GM18502 (cell line): ENCODE measurements around the gene ACTRT2.

Experiments
- ATAC-seq: cut with Tn5 transposase; IDR thresholded peaks from one replicate; pipeline ENCODE4 v1.9.1; 2021; ENCODE audit warnings: mild to moderate bottlenecking; ENCODE audit not compliant: unreplicated experiment, poor library complexity

ACTRT2 gene

DNA sequence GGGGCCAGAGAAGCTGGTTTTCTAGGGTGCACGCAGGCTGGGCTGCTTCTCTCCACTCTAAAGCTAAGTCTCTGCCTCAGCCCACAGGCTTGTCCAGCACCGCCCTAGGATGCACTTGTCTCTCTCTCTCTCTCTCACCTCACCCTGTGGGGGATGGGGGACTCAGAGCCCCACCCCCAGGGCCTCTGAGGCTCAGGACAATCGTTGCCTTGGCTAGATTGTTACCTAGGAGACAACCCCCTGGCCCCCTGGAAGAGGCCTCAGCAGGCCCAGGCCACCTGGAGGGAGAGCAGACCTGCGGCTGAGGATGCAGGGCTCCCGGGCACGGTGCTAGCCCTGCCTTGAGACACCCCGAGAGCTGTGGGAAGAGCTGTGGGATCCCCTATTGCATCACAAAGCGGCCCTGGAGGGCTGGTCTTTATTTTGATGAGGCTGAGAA is at the start of gene ACTRT2:
Gene ACTRT2 (plus strand): TSS at position 235 of the 439 bp plus-strand sequence. CDS start 220 bp downstream, outside the sequence.
- no peak for ATAC-seq

DNA sequence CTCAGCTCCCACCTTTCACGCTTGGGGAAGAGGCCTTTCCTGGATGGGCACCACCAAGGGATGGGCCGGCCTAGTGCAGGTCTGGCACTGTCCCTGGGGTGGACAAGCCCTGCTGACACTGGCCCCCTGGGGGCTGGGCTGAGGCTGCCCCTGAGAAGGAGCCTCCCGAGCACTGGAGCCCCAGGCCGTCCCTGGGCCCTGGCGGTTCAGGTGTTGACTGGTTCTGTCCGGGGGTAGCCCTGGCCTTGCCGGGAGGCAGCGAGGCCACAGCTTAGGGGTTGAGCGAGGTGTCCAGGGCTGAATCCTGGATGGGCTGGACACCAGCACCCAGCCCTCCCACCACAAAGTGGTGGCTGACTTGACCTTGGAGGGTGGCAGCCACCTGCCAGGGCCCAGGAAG is 49.7 kb upstream of the ACTRT2 start:
- ATAC-seq = no peak

DNA sequence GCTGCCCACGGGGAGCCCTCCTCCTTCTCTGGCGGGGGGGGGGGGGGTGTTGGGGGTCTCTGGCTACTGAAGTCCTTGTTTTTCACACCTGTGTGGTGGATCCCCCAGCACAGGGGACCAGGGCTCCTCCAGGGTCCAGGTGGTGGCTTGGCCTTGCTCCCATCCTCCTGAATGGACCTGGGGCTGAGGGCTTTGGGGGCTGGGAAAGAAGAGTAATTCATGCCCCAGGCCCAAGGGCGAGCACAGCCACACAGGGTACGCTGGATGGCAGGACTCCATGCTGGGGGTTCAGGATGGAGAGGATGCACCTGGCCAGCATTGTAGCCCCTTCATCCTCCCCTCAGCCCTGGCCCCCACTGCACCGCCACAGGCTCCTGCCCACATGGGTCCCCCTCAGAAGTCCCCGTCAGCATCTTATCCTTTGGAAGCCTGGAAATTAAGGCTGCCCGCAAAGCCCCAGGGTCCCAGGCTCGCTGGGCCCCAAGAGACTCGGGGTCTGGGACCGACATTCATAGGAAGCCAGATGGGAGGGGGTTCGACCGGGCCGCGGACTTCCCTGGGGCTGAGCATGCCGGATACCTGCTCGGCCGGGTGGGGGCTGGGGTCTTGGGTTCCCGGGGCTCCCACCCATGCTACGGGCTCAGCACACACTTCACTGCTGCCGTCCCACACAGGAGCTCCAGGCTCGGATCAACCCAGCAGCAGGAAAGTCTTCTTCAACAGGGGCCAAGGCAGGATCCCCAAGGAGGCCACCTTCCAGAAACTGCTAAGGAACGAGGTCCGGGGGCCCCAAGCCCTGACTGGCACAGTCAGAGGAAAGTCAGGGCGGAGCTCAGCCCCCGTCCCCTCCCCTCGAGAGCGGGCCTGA is 49.0 kb upstream of the ACTRT2 start:
- ATAC-seq = no peak

DNA sequence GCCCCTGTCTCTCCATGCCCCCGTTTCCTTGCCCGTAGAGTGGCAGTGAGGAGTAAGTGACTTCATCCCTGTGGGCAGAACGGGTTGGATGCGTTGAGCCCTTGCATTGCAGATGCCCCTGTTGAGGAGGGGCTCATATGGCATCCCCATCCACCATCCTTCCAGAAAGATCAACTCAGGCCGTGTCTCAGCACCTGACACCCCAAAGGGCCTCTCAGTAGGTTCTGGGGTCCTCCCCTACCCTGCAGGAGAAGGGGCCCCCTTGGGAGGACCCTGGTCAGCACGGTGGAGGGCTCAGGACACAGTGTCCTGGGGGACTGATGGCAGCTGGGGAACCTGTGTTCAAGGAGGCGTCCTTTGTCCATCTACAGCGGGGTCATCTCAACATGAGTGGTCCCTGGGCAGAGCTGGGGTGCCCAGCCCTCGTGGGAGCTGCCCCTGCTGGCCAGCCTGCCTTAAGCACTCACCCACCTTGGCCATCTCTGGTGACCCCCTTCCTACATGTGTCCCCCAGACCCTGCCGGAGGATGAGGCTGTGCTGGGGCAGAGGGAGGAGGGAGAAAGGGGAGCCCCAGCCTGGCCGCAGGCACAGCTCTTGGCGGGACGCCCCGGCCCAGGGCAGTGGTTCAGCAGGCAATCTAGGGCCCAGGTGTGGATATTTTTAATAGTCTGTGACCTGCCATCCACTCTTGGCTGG is 48.2 kb upstream of the ACTRT2 start:
- no peak for ATAC-seq

DNA sequence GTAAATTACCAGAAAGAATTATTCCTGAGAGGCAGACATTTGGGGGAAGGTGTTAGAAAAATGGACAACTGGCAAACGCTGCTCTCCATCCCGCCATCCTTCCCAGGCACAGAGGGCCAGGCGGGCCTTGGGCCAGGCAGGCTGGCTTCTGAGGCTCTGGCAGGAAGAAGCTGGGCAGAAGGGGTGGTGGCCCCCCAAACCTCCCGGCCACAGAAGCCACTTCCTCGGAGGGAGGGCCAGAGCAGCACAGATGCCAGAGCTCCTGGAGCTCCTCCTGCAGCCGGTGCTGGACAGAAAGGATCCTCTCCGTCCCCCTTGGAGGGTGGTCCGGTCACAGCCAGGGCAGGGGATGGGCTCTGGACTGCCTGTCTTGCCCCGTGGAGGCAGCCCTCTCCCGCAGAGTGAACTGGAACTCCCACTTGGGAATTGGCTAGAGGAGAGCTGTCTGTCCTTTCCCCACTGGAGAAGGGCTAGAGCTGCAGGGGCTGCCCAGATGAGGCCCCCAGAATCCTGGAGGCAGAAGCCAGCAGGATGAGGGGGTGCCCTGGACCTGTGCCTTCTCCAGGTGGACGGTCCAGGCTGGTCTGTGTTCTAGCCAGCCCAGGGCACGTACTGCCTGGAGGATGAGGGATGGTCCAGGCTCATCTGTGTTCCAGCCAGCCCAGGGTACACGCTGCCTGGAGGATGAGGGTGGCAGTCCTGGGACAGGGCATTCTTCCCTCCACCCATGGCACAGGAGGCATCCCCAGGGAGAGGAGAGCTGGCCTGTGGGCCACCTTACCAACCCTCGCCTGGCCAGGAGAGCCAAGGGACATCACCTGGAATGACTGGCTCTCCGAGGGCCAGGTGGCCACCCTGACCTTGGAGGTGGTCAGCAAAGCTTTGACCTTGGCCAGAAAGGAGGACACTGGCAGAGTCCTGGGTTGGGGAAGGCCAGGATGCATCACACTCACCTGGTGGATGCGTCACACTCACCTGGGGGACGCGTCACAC is 47.4 kb upstream of the ACTRT2 start:
- no peak for ATAC-seq

DNA sequence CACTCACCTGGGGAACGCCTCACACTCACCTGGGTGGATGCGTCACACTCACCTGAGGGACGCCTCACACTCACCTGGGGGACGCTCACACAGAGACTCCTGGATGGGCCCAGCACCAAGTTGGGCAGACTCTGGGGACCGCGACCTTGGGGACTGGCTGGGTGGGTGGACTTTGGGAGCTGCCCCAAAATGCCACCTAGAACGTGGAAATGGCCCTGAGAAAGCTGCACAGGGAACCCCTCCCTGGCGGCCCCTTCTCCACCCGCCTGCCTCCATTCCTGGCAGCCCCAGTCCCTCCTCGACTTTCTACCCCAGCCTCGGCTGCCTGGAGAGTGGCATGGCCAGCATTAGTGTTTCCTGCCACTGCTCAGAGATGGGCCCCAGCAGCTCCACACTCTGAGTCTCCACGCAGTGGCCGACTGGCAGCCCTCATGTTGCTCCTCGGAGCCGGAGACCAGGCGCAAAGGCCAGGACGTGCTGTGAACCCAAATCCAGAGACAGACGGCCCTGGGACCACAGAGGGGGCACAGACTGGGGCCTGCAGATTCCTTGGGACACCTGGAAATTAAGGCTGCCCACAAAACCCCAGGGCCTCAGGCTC is 46.5 kb upstream of the ACTRT2 start:
- ATAC-seq = no peak

DNA sequence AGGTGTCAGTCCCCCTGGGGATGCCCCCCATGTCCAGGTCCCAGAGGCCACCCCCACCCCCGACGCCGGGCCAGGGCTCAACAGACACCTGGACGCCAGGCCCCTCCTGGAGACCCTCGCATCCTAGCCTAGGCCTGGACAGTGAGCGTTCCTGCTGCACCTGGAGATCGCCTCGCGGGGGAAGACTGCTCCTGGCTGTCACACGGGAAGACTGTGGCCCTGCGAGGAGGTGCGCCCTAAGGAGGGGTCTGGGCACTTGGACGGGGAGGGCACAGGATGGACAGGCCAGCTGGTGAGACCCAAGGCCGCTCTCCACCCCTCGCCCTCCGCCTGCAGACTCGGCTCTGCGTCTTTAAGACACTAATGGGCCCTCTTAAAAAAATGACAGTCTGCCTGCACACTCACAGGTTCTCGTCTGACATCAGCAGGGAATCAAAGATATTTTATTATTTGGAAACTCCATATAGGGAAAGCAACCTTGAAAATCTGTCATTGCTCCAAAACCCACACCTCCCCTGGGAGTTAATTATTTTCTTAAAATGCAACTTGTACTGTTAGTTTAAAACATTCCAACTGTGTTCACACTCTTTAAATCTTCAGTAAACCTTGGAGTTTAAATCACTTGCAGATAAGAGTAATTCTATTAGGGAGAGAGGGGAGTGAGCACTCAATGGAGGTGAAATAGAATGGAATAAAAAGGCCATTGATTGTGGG is 45.6 kb upstream of the ACTRT2 start:
- ATAC-seq = no peak

DNA sequence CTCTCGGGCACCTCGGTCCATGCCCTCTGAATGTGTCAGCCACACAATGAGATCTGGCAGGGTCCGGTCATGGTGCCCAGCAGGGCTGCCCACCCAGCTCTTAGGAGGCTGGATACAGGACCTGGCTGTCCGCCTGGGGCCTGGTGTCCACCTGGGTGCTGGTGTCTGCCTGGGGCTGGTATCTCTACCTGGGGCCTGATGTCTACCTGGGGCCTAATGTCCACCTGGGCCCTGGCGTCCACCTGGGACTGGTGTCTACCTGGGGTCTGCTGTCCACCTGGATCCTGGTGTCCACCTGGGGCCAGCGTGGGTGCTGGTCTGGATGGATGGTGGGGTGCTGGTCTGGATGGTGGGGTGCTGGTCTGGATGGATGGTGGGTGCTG is 45.1 kb upstream of the ACTRT2 start:
- ATAC-seq = no peak

DNA sequence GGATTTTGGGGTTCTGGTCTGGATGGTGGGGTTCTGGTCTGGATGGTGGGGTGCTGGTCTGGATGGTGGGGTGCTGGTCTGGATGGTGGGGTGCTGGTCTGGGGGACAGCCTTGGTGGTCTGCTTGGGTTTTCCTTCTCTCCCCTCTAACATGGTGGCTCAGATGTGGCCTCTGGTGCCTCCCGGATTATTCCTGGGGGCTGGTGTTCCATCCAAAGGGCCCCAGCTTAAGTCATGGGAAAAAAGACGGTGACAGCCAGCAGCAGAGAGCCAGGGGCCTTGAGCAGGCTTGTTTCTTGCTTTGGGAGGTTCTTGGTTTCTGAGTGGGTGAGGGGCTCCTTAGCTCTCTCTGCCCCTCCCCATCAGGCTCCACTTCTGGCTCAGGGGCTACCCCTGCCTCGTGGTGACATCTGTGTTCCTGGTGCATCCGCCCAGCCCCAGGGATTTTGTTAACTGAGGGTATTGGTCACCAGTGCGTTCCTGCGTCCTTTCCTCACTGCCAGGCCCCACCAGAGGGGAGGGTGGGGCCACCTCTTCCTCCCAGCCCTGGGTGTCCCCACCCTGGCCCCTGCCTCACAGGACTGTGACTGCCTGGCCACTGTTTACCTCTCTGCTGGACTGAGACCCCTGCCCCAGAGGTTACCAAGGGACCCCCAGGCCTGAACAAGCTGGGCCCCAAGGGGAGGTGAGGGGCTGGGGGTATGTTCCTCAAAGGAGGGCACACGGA is 43.2 kb upstream of the ACTRT2 start:
- ATAC-seq = no peak

DNA sequence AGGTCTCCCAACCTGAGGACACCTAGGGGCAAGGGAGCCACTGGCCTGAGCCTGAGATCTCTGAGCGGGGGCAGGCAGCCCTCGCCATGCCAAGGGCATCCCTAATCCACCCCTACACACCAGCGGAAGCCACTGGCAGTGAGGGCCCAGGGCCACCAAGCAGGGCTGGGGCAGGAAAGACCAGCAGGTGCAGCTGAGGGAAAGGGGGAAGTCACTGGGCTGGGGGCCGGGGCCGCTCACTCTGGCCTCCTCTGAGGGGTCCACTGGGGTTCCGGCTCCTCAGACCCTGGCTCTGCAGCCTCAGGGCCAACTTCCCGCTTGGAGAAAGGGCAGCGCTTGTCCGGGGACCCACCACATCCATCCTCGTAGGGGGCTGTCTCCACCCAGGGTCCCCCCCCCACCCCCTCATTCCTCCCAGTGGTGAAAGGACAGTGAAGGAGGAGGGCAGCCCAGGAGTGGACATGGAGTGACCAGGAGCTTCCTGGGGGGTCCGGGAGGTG is 42.5 kb upstream of the ACTRT2 start:
- no peak for ATAC-seq

DNA sequence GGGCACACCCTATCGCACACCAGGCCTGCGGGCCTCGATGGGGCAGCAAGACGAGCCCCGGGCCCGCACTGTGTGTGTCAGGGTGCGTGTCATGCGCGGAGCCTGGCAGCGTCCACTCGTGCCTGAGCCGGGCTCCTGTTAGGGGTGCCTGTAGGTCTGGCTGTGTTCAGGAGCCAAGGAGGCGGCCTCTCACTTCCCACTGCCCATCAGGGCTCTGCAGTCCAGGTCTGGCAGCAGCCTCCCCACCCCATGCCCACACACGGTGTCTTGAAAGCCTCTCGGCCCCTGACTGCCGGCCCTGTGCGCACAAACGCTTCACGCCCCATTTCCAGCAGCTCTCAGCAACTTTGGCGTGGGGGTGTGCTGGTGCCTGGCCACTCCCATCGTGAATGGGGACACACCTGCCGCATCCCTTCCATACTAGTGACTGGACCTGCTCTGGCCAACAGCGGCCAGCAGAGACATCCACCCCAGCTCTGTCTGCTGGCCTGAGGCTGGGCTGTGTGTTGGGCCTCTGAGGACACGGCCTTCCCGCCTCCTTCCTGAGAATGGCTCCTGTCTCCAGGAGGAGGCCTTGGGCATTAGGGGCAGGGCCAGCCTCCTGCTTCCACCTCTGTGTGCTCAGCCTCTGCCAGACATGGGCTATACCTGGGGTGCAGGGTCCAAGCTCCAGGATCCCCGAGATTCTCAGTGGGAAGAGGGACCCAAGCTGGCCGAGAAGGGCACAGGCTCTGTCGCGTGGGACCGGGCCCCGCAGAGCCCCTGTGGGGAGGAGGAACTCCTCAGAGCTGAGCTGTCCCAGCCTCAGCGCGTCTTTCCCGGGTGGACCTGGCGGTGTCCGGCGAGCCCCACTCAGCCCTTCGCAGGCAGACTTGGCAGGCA is 41.8 kb upstream of the ACTRT2 start:
- no peak for ATAC-seq

DNA sequence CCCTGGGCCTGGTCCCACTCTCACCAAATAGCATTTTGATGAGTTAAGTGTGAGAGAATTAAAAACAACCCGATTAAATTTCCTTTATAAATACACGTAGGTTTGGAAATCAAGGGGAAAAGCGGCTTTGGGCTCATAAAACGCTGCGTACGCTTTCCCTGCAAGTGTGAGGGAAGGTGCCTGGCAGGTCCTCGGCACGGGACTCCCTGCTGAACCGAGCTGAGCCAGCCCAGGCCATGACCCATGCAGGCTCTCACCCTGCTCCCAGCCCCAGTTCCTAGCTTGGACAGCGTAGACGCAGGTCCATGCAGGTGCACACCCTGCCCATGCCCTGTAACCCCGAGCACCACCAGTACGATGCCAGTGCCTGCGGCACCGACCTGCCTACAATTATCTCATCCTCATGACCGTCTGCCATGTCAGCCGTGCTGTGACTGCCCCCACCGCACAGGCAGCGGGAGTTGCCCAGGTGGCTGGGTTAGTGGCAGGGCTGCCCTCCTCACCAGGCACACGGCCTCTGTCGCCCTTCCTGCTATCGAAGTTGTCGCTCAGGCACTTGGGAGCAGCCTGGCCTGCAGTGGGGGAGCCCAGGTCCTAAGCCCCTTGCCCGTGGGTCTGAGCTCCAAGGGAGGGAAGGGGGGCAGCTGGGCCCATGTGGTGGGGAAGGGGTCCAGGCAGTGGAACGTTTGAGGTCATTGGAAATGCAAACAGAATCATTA is 41.0 kb upstream of the ACTRT2 start:
- no peak for ATAC-seq

DNA sequence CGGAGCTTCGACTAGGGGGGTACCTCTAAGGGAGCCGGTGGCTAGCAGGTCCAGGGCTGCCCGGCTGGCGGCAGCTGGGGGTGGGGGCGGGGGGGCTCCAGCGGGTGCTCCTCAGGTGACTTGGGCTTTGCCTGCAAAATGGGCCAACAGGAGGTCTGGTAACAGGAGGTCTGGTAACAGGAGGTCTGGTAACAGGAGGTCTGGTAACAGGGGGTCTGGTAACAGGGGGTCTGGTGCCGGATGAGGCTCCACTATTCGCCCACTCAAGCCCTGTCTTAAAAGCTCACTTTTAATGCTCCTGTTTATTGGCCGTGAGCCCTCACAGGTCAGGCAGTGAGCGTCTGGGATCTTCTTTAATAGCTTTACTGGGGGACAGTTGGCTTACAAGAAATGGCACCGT is 40.4 kb upstream of the ACTRT2 start:
- ATAC-seq = no peak

DNA sequence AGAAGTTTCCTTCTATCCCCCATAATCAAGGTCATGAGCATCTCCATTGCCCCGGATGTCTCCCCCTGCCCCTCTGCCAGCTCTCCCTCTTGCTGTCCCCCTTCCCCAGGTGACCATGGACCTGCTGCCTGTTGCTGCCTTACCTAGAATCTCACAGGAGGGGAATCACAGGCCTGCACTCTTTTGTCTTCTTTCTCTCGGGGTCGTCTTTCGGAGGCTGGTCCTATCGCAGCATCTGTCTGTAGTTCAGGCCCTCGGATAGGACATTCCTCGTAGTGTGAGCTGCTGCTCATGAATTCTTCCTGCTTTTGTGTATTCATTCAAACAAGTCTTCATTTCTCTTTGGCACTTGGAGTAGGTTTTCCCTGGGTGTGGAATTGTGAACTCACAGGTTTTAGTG is 39.9 kb upstream of the ACTRT2 start:
- ATAC-seq = no peak

DNA sequence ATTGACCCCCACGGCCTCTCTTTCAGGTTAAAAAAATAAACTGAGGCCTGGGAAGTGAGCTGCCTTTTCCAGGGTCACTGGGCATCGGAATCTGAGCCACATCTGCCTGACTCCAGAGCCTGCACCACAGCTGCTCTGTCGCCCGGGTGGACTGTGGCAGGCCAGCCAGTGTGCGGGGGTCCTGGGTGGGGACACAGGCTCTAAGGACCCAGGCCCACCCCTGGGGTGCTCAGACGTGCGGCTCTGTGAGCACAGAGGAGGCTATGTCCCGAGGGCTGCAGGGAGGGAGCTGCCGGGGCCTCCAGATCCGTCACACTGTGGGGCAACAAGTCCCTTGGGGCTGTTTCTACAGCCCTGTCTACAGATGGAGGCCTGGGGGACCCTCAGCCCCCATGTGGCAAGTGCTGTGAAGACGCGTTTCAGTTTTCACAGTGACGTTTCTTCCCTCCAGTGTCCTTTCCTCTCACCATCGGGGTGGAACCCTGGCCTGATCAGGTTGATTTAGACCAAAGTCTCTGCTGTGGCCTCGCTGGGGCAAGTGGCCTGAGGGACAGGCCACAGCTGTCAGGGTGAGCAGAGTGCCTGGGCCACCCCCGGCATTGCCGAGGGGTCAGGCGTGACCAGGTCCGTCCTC is 39.2 kb upstream of the ACTRT2 start:
- no peak for ATAC-seq

DNA sequence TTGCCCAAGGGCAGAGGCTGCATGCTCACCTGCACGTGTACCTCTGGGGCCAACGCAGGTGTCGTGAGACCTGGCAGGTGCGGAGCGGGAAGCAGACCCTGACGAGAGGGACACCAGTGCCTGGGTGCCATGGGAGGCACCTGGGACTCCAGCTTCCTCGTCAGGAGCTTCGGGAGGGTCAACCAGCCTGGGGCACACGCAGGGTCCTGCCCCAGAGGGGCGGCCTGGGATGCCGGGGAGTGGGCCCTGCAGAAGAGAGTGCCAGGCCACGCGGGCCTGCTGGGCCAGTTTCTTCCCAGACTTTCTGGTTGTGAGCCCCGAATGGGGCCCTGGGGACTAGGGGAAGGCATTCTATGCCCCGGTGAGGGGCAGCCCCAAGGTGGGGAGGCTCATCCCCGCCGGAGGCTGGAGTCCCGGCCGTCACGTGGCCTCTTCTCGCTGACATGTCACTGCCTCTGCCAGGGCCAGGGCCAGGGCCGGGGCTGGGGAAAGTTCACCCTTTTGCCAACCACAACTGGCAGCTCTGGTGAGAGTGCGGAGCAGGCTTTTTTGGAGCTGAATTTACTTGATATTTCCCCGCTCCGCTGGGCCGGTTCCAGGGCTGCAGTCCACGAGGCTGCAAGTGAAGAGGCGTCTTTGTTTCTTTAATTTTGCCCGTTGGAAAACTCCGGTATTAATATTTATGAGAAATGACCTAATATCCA is 38.5 kb upstream of the ACTRT2 start:
- ATAC-seq = no peak
